Caco-2 (cell line): ENCODE measurements around the gene LRRC42. TPM values are rescaled to one million over a fixed set of nuclear protein-coding genes. Genes with fewer than 3 reads are reported as not detected.

ENCODE experiments used
- BruUV-seq: library from RNA; stranded (reverse); fragments of 400-500 nt; replicated peaks from 2 replicates; lab custom pipeline; 2021; lab: Mats Ljungman, UMichigan
- CTCF ChIA-PET: fragments of 300-600 bp; sonication (Branson Sonifier 250); formaldehyde crosslinking; loops from one replicate; lab custom pipeline; 2022; ENCODE audit warnings: antibody characterized with exemption; lab: Charles Lee
- POLR2A ChIA-PET: fragments of 300-600 bp; sonication (Branson Sonifier 250); formaldehyde crosslinking; loops from one replicate; lab custom pipeline; 2022; ENCODE audit warnings: antibody characterized with exemption; lab: Charles Lee
- DNase-seq, 2 experiments: peaks; one replicate each; pipeline versions ENCODE4 v3.0.0 to v3.0.0-alpha.2; 2020 to 2022
- H3K27me3 ChIP-seq: replicated peaks from 2 replicates; pipeline ENCODE4 v1.6.0; 2011; ENCODE audit warnings: low read length; ENCODE audit not compliant: control insufficient read depth, insufficient read depth
- H3K36me3 ChIP-seq: 2 replicates; pipeline ENCODE4 v1.5.1; 2011; ENCODE audit warnings: low read length; ENCODE audit not compliant: control insufficient read depth, insufficient read depth
- H3K4me1 ChIP-seq: fragments of 250-450 bp; sonication (Bioruptor Pico); 2 replicates; pipeline ENCODE4 v1.5.1; 2020; ENCODE audit warnings: mild to moderate bottlenecking
- H3K4me3 ChIP-seq: 2 replicates; pipeline ENCODE4 v1.5.1; 2011; ENCODE audit warnings: low read depth, mild to moderate bottlenecking, control low read depth, low read length
- H3K9me3 ChIP-seq: fragments of 250-450 bp; sonication (Bioruptor Pico); 2 replicates; pipeline ENCODE4 v1.5.1; 2020; ENCODE audit warnings: mild to moderate bottlenecking, moderate library complexity
- H3K27ac Mint-ChIP-seq: one replicate; pipeline ENCODE4 v1.8.0; 2022; ENCODE audit warnings: mixed read lengths; ENCODE audit not compliant: unreplicated experiment
- H3K27me3 Mint-ChIP-seq: one replicate; pipeline ENCODE4 v1.8.0; 2022; ENCODE audit warnings: mixed read lengths; ENCODE audit not compliant: insufficient read depth, unreplicated experiment
- H3K36me3 Mint-ChIP-seq: one replicate; pipeline ENCODE4 v1.8.0; 2022; ENCODE audit warnings: mild to moderate bottlenecking, mixed read lengths; ENCODE audit not compliant: insufficient read depth, unreplicated experiment
- H3K4me1 Mint-ChIP-seq: one replicate; pipeline ENCODE4 v1.8.0; 2022; ENCODE audit warnings: low read depth, mixed read lengths; ENCODE audit not compliant: unreplicated experiment
- H3K4me3 Mint-ChIP-seq: one replicate; pipeline ENCODE4 v1.8.0; 2022; ENCODE audit warnings: mild to moderate bottlenecking, moderate library complexity, mixed read lengths; ENCODE audit not compliant: unreplicated experiment
- H3K9me3 Mint-ChIP-seq: one replicate; pipeline ENCODE4 v1.8.0; 2022; ENCODE audit warnings: mixed read lengths; ENCODE audit not compliant: unreplicated experiment
- CTCF ChIP-seq, 2 experiments: fragments of 200-600 bp in 1 of 2; IDR thresholded peaks; 1 replicate in 1 of 2; 2 replicates in 1 of 2; pipeline versions ENCODE4 v1.5.1 to v1.8.0; 2011 to 2022; ENCODE audit warnings: antibody characterized with exemption in 1 of 2, control low read depth in 1 of 2, inconsistent platforms in 1 of 2, low read depth in 1 of 2, low read length in 1 of 2, mild to moderate bottlenecking in 1 of 2, moderate library complexity in 1 of 2; ENCODE audit not compliant: insufficient read depth in 1 of 2, severe bottlenecking in 1 of 2, unreplicated experiment in 1 of 2
- intact Hi-C: fragments of 100-400 bp; cut with micrococcal nuclease; formaldehyde crosslinking; loops from one replicate; pipeline ENCODE4 v1.10.0; 2022; ENCODE audit not compliant: unreplicated experiment
- total RNA-seq: library from RNA; stranded (reverse); gene quantifications from 2 replicates; pipeline ENCODE4 v1.2.3, GENCODE V29; 2022

Gene LRRC42
- total RNA-seq, 1 experiment from 2014 or later = 38.9 TPM

DNA sequence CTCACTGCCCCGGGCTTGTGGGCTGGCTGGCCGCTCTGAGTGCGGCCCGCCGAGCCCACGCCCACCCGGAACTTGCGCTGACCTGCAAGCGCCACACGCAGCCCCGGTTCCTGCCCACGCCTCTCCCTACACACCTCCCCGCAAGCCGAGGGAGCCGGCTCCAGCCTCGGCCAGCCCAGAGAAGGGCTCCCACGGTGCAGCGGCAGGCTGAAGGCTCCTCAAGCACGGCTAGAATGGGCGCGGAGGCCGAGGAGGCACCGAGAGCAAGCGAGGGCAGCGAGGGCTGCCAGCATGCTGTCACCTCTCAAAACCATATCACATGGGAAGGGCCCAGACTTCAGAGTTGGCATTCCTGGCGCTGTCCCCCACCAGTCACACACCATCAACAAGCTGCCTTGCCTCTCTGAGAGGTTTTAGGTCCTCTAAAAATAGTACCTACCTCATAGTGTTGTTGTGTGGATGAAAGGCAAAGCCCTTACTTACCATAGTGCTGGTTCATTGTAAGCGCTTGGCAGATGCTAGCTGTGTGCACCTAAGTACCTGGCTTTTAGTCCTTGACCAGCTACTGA lies 58.4 kb downstream of the LRRC42 start:
- no peaks in the 10 kb centered on the region for H3K36me3 ChIP-seq
- CTCF ChIA-PET = no interaction called here
- H3K4me1 ChIP-seq = no peaks in the 10 kb centered on the region
- peaks cover 5% of the 10 kb centered on the region for H3K36me3 Mint-ChIP-seq
- no peak overlapping the region for H3K4me3 ChIP-seq
- H3K27me3 Mint-ChIP-seq = no peaks in the 10 kb centered on the region
- H3K27me3 ChIP-seq = no peaks in the 10 kb centered on the region
- intact Hi-C loops = no loop called here
- H3K27ac Mint-ChIP-seq = no peak overlapping the region
- no TSS peak for BruUV-seq
- no peak for DNase-seq
- H3K9me3 Mint-ChIP-seq = no peaks in the 10 kb centered on the region
- no peak for TF ChIP-seq CTCF (IDR thresholded peaks at IDR 0.05; ENCODE audit: insufficient read depth in 1 of 2, low read depth in 1 of 2, low read length in 1 of 2, severe bottlenecking in 1 of 2, unreplicated experiment in 1 of 2)
- no peaks in the 10 kb centered on the region for H3K9me3 ChIP-seq
- POLR2A ChIA-PET = no interaction called here
- H3K4me3 Mint-ChIP-seq = no peak overlapping the region
- no peaks in the 10 kb centered on the region for H3K4me1 Mint-ChIP-seq

DNA sequence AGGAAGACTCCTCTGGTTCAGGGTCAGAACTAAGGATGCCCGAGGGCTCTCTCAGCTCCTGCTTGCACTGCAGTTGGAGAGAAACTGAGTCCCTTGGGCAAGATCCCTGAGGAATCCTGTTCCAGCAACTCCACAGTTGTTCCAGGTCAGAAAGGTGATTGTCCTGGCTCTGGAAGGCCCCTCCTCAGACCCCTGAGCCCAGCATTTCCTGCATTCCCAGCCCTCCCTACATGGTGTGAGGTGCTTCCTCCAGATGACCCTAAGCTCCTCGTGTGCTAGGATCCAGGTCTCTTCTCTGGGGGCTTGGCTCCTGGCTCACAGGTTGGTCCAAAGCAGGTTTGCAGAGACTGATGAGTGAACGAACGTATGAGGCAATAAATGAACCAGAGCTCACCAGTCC lies 60.4 kb downstream of the LRRC42 start:
- intact Hi-C loops = no loop called here
- no peak for TF ChIP-seq CTCF (IDR thresholded peaks at IDR 0.05; ENCODE audit: insufficient read depth in 1 of 2, low read depth in 1 of 2, low read length in 1 of 2, severe bottlenecking in 1 of 2, unreplicated experiment in 1 of 2)
- H3K9me3 ChIP-seq = no peaks in the 10 kb centered on the region
- H3K36me3 Mint-ChIP-seq = peaks cover 5% of the 10 kb centered on the region
- no peaks in the 10 kb centered on the region for H3K9me3 Mint-ChIP-seq
- ChIA-PET CTCF (no interaction called here), POLR2A (no interaction called here)
- H3K36me3 ChIP-seq = no peaks in the 10 kb centered on the region
- H3K27ac Mint-ChIP-seq = no peak overlapping the region
- no peak overlapping the region for H3K4me3 ChIP-seq
- H3K4me1 ChIP-seq = no peaks in the 10 kb centered on the region
- H3K4me1 Mint-ChIP-seq = no peaks in the 10 kb centered on the region
- no peak overlapping the region for H3K4me3 Mint-ChIP-seq
- no TSS peak for BruUV-seq
- no peaks in the 10 kb centered on the region for H3K27me3 ChIP-seq
- no peak for DNase-seq
- H3K27me3 Mint-ChIP-seq = no peaks in the 10 kb centered on the region

DNA sequence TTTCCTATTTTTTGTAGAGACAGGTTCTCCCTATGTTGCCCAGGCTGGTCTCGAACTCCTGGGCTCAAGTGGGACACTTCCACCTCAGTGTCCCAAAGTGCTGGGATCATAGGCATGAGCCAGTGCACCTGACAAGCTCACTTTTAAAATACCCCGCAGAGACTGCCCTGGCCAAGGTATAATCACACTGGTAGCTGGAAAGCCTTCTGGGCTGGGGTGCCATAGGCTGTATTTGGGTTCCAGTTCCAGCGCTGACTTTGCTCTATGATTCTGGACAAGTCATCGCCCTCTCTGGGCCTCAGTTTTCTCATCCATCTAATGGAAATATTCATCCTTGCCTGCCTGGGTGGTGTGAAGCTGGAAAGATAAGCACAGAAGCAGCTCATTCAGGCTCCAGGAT lies 61.5 kb downstream of the LRRC42 start:
- no peaks in the 10 kb centered on the region for H3K27me3 ChIP-seq
- H3K36me3 Mint-ChIP-seq = peaks cover 2% of the 10 kb centered on the region
- no peak overlapping the region for H3K4me3 ChIP-seq
- H3K27ac Mint-ChIP-seq = no peak overlapping the region
- H3K9me3 ChIP-seq = no peaks in the 10 kb centered on the region
- H3K4me3 Mint-ChIP-seq = no peak overlapping the region
- H3K4me1 Mint-ChIP-seq = no peaks in the 10 kb centered on the region
- ChIA-PET CTCF (no interaction called here), POLR2A (interaction anchor here (0.6 kb wide), 1 partner anchor 1381 kb away, joined by 7 read pairs; no protein-coding TSS in a partner anchor)
- TF ChIP-seq CTCF (IDR thresholded peaks at IDR 0.05; ENCODE audit: insufficient read depth in 1 of 2, low read depth in 1 of 2, low read length in 1 of 2, severe bottlenecking in 1 of 2, unreplicated experiment in 1 of 2) = no peak
- intact Hi-C loops = no loop called here
- H3K9me3 Mint-ChIP-seq = no peaks in the 10 kb centered on the region
- BruUV-seq = no TSS peak
- H3K36me3 ChIP-seq = no peaks in the 10 kb centered on the region
- no peaks in the 10 kb centered on the region for H3K27me3 Mint-ChIP-seq
- no peaks in the 10 kb centered on the region for H3K4me1 ChIP-seq
- no peak for DNase-seq
